Measurements from ENCODE around the gene ADGRG2. TPM values are rescaled to one million over a fixed set of nuclear protein-coding genes. Genes with fewer than 3 reads are reported as not detected.

The ADGRG2 gene
- total RNA-seq, 4 donors from 2014 or later, result 0.28 to 1.5 (median 0.53) TPM; not detected in 1

- Histone ChIP-seq H3K4me3 (peak overlapping the region in 2 of 4 donors; percentile 44 to 47), H3K9me3 (no peaks in the 10 kb centered on the region), H3K4me1 (no peaks in the 10 kb centered on the region), H3K36me3 (no peaks in the 10 kb centered on the region), H3K27ac (no peak overlapping the region), H3K27me3 (no peaks in the 10 kb centered on the region)
- DNase-seq, result no peak
- TF ChIP-seq CTCF (IDR thresholded peaks at IDR 0.05), result no peak
- TF ChIP-seq POLR2A (IDR thresholded peaks at IDR 0.05), result no peak
These were observed 802 bp downstream of the ADGRG2 start for GRCh38 chrX:19121466-19121865.

- no peak overlapping the region for H3K4me3 ChIP-seq
- DNase-seq, result no peak
- no peaks in the 10 kb centered on the region for H3K4me1 ChIP-seq
- H3K9me3 ChIP-seq, result no peaks in the 10 kb centered on the region
- H3K27ac ChIP-seq, result no peak overlapping the region
- no peaks in the 10 kb centered on the region for H3K27me3 ChIP-seq
- TF ChIP-seq POLR2A (IDR thresholded peaks at IDR 0.05), result no peak
- TF ChIP-seq CTCF (IDR thresholded peaks at IDR 0.05), result no peak
- no peaks in the 10 kb centered on the region for H3K36me3 ChIP-seq
These were observed 11.6 kb downstream of the ADGRG2 start for GRCh38 chrX:19110642-19111041.

- DNase-seq, result no peak
- TF ChIP-seq POLR2A (IDR thresholded peaks at IDR 0.05), result no peak
- TF ChIP-seq CTCF (IDR thresholded peaks at IDR 0.05), result no peak
- no peaks in the 10 kb centered on the region for H3K4me1 ChIP-seq
- no peaks in the 10 kb centered on the region for H3K9me3 ChIP-seq
- H3K36me3 ChIP-seq, result no peaks in the 10 kb centered on the region
- H3K27me3 ChIP-seq, result no peaks in the 10 kb centered on the region
- H3K27ac ChIP-seq, result no peak overlapping the region
- no peak overlapping the region for H3K4me3 ChIP-seq
These were observed 15.2 kb downstream of the ADGRG2 start for GRCh38 chrX:19107035-19107434.

GRCh38 chrX:19100586-19100985 lies 21.7 kb downstream of the ADGRG2 start:
- DNase-seq, result no peak
- H3K27me3 ChIP-seq, result no peaks in the 10 kb centered on the region
- no peak overlapping the region for H3K4me3 ChIP-seq
- H3K27ac ChIP-seq, result no peak overlapping the region
- no peaks in the 10 kb centered on the region for H3K9me3 ChIP-seq
- no peaks in the 10 kb centered on the region for H3K4me1 ChIP-seq
- H3K36me3 ChIP-seq, result no peaks in the 10 kb centered on the region
- no peak for TF ChIP-seq POLR2A (IDR thresholded peaks at IDR 0.05)
- no peak for TF ChIP-seq CTCF (IDR thresholded peaks at IDR 0.05)

- H3K4me3 ChIP-seq, result no peak overlapping the region
- no peak for DNase-seq
- H3K27me3 ChIP-seq, result no peaks in the 10 kb centered on the region
- TF ChIP-seq CTCF (IDR thresholded peaks at IDR 0.05) (no peak), POLR2A (IDR thresholded peaks at IDR 0.05) (no peak)
- H3K4me1 ChIP-seq, result no peaks in the 10 kb centered on the region
- no peaks in the 10 kb centered on the region for H3K9me3 ChIP-seq
- H3K27ac ChIP-seq, result no peak overlapping the region
- H3K36me3 ChIP-seq, result no peaks in the 10 kb centered on the region
These were observed 24.6 kb downstream of the ADGRG2 start for GRCh38 chrX:19097553-19098283.

Measured in Peyer's patch (tissue), 4 donors.